RKO (cell line): ENCODE data around the gene NFKBIE.
"Not testable (repeated sequence)": the region's sequence is repeated elsewhere in the genome, so short reads cannot be mapped to it uniquely, and the experiment has no call there.

Source experiments
- DNase-seq: peaks from one replicate; pipeline ENCODE4 v3.0.0-alpha.2; 2016; ENCODE audit warnings: low spot score

NFKBIE gene

GRCh38 chr6:44245912-44246662 lies 19.3 kb downstream of the NFKBIE start:
- DNase-seq = peak; percentile 88

DNA sequence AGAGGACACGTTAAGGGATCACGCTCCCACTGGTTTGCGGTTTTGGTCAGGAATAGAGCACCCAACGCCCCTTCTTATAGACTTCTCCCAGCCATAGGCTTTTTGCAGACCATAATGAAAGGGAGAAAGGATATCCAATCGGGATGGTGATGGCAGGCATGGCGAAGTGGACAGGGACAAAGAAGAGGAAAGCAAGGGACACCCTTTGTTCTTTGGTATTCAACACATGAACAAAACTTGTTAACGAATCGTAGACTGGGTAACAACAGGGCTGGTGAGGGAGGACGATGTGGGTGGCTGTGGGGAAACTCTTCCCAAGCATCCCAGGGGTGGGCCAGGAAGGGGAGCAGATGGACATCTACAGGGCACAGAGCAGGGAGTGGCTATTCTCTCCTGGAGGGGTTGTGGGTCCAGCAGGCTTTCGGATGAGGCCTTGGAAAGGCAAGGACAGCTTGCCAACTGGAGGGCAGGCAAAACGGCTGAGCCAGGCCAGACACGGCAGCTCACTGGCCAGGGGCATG lies 19.9 kb downstream of the NFKBIE start:
- no peak for DNase-seq

DNA sequence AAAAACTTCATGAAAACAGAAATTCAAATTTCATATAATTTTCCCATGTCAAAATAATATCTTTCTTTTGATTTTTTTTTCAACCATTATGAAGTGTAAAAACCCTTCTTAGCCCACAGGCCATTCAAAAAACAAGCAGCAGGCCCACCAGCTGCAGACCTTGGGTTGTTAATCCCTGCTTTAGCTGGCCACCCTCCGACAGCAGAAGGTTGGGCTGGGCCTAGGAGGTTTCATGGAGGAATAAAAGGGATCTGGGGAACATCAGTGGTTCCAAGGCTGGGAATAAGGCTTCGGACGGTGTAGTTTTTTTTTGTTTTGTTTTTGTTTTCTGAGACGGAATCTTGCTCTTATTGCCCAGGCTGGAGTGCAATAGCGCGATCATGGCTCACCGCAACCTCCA lies 22.0 kb downstream of the NFKBIE start:
- DNase-seq = no peak

- no peak for DNase-seq
Observed at GRCh38 chr6:44238687-44239350, 26.5 kb downstream of the NFKBIE start.

DNA sequence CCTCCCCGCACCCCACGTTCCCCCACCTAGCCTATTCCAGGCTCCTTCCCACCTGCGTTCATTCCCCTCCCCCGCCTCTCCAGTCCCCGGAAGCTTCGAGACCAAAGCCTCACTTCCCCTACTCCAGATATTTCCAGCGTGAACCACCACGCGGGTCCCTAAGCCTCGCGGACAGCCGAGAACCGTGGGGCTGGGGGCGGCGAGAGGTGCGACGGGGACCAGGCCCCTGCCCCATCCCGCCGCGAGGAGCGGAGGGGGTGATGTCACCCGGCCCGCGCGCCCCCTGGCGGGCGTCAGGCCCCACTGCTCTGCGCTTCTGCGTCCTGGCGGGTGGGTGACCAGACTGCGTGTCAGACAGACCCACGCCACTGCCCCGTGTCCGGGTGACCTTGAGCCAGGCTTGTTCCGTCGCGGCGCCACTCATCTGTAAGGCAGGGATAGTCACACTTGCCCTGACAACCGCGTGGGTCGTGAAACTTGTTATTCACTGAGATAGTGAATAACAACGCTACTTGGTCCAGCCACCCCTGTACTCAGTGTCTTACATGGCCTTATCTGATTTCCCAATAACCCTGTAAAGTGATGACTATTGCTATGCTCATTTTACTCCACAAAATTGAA lies 27.4 kb downstream of the NFKBIE start:
- DNase-seq = peak; percentile 80

GRCh38 chr6:44237021-44237812 lies 28.1 kb downstream of the NFKBIE start:
- peak; percentile 99 for DNase-seq

- DNase-seq = no peak
Observed at GRCh38 chr6:44235891-44236516, 29.3 kb downstream of the NFKBIE start.

DNA sequence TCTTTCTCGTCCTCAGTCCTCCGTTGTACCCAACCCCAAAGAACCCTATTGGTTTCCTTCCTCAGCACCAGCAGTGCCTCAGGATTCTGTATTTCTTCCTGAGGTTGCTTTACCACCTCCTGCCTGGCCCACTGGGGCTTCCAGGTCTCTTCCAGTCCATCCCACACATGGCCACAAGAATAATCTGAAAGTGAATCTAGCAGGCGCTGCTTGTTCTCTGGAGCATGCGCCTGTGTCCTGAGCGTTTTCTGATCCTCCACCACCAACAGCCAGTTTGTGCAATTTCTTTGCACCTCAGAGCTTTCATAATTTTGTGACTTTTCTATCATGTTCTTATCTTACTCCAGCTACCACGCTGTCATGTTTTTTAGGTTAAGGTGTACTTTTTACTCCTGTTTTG lies 30.1 kb downstream of the NFKBIE start:
- no peak for DNase-seq

GRCh38 chr6:44234101-44235025 lies 31.0 kb downstream of the NFKBIE start:
- DNase-seq = peak; percentile 77

- no peak for DNase-seq
Observed at GRCh38 chr6:44233567-44234100, 31.7 kb downstream of the NFKBIE start.

DNA sequence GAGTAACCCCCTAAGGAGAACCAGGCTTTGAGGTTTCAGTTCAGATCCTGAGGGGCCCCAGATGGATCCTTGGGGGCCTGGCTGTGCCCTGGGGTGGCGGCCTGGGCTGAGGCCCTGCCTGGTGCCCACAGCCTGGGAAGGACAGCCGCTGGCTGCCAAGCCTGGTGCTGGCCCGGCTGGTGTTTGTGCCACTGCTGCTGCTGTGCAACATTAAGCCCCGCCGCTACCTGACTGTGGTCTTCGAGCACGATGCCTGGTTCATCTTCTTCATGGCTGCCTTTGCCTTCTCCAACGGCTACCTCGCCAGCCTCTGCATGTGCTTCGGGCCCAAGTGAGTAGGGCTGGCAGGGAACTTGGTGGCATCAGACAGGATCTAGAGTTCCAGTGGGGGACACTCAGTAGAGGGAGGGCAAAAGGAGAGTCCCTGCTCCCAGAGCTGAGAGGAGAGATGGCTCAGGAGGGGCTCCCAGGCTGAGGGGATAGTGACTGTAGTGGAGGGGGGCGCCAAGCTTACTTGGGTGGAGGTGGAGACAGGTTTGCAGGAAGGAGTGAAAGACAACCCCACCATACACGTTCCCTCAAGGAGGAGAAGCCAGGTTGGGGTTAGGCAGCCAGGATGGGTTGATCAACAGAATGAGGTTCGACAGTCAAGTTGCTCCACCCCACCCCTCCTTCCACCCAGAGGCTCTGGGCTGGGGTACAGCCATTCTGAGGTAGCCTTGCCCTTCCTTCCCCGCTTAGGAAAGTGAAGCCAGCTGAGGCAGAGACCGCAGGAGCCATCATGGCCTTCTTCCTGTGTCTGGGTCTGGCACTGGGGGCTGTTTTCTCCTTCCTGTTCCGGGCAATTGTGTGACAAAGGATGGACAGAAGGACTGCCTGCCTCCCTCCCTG lies 32.4 kb downstream of the NFKBIE start:
- no peak for DNase-seq

- DNase-seq = not testable (repeated sequence)
Observed at GRCh38 chr6:44231426-44231825, 33.9 kb downstream of the NFKBIE start.

DNA sequence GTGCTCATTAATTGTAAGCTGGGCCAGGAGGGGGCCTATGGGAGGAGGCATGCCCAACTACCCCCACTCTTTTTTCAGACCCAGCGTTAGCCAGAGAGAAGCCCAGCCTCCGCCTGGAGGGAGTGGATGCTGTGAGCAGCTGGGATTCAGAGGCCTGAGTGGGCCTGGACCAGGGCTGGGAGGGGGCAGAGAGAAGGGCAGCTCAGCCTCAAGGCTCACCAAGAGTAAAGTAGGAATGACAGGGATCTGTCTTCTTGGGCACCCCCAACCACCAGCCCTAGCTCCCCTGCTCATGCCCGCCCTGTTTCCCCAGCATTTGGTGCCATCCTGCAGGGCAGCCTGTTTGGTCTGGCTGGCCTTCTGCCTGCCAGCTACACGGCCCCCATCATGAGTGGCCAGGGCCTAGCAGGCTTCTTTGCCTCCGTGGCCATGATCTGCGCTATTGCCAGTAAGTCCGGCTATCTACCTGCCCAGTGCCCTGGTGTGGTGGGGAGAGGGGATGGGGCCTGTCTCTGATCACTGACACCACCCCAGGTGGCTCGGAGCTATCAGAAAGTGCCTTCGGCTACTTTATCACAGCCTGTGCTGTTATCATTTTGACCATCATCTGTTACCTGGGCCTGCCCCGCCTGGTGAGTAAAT lies 35.2 kb downstream of the NFKBIE start:
- DNase-seq = no peak

DNA sequence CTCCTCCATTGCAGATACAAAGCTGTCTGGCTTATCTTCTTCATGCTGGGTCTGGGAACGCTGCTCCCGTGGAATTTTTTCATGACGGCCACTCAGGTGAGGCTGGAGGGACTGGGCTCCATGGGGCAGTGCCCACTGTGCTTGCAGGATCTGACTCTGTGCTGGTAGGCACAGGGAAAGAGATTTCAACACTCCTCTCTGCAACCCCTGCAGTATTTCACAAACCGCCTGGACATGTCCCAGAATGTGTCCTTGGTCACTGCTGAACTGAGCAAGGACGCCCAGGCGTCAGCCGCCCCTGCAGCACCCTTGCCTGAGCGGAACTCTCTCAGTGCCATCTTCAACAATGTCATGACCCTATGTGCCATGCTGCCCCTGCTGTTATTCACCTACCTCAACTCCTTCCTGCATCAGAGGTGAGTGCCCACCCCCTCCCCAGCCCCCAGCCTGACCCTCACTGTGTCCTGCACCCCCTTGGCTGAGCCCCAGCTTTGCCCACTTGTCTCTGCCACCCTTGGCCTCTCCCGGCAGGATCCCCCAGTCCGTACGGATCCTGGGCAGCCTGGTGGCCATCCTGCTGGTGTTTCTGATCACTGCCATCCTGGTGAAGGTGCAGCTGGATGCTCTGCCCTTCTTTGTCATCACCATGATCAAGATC lies 35.8 kb downstream of the NFKBIE start:
- DNase-seq = no peak

GRCh38 chr6:44228836-44229235 lies 36.5 kb downstream of the NFKBIE start:
- DNase-seq = no peak

GRCh38 chr6:44228433-44228832 lies 36.9 kb downstream of the NFKBIE start:
- no peak for DNase-seq

GRCh38 chr6:44228031-44228430 lies 37.3 kb downstream of the NFKBIE start:
- DNase-seq = no peak

DNA sequence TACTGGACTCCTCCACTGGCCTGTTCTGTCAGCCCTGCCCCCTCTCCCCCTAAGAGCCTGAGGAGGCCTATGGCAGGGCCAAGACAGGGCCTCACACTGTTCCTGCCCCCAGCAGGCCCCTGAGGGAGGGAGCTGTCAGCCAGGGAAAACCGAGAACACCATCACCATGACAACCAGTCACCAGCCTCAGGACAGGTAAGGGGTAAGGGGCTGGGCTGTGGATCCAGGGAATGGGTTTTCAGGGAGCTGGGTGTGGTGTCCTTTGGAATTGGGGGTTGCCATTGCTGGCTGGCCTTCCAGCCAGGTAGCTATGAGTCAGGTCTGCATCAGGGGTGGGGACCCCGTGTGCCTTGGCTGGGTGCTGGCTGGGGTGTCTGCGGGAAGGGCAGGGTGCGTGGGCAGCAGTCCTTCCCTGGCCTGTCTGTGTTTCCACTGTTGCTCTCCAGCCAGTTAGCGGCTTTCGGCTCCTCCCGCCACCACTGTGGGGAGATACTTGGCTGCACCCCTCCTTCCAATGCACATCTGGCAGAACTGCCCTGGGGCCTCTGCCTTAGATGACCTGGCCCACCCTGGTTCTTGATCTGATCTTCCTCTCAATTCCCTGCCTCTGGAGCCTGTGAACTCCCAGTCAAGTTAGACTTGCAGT lies 38.1 kb downstream of the NFKBIE start:
- no peak for DNase-seq
